NCI-H1048 (cell line): Measurements from ENCODE around the gene RPL31.

Experiments used
- DNase-seq: peaks from one replicate; lab custom pipeline; 2025; lab: John Stamatoyannopoulos, UW

The RPL31 gene

DNA sequence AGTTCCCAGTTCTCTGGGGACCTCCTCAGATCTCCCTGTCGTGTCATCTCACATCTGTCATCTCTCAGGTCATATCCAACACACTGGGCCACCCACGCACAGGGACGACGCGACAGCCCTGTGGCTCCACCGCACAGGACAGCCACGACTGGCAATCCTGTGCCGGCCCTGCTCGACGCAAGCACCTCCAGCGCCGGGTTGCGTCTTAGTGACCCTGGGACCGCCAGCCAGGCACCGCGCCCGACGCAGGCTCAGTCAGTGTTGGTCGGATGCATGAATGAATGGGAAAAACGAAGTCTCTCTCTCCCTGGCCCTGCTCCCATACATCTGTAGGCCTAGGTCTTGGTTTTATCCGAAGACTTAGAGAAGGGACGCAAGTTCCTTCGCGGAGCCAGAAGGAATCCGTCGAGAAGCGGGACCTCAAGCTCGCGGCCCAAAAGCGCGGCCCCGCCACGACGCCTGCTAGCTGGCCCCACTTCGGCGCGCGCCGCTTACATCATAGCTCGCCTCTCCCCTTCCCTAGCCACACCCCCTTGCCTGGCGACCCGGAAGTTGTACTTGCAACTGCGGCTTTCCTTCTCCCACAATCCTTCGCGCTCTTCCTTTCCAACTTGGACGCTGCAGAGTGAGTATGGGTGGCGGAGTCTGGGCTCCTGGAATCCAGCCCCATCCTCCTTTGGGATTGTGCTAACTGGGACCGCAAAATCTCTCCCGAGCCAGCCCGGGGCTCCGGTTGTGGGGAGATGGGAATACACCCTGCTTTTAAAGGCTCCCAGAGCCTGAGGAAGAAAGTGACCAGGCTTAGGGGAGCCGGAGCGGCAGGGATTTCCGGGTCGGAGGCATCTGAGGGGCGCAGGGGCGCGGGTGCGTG lies at the start of gene RPL31:
RPL31 (plus strand) TSS at position 599 of the 871 bp plus-strand sequence. CDS start 413 bp downstream, outside the sequence.
- peak; percentile 84 for DNase-seq

DNA sequence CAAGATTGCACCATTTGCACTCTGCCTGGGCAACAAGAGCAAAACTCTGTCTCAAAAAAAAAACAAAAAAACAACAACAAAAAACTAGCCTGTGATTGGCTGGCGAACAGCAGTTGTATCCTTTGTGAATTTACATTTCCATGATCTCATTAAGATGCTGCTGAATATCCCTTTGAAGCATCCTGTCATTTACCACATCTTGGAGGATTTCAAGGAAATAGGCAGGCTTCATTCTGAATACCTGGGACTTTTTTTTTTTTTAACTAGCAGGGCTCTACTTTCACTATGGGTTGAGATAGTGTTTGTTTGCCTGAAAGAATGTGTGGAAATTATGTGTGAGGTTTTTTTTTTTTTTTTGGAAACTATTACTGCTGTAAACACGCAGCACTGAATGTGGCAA lies 49.6 kb upstream of the RPL31 start:
- no peak for DNase-seq

DNA sequence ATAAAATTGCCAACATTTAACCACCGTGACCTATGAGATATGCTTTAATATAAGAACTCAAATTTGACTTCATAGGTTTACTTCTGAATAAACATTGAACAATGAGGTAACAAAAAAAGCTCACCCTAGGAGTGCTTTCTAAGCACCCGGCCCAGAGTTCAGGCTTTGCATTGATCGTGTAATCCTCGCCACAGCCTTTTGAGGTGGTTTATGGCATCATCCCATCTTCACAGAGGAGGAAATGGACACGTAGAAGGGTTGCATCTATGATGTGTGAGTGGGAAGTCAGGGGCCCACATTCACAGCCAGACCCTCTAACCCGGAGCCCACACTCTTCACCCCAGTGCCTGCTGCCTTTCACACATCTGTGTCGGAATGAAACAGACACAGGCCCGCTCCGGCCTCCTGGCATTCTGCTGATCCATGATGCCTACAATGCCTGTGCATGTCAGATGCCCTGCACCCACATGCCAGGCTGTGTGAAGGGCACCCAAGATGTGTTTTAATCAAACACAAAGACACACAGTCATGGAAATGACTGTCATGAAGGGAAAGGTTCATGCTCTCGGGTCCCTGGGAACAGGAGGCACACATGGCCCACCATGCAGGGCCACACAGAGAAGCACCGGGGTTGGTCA lies 48.6 kb upstream of the RPL31 start:
- no peak for DNase-seq

- no peak for DNase-seq
Observed at GRCh38 chr2:100954044-100954420, 48.1 kb upstream of the RPL31 start.

DNA sequence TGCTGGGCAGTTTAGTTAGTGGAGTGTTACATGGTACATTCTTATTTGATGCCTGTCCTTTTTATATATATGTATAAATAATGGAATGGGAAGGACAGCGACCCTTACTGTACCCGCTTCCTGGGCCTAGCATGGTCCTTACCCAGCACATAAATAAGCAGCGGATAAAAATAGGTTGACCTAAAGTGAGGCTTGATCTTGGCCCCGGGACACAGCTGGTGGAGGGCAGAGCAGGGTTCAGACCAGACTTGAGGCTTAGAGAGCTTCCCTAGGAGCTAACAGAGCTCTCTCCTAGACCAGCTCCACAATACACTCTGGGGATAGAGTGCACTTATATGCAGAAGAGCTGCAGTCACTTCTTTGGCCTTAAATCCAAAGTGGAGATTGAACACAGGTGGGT lies 46.9 kb upstream of the RPL31 start:
- DNase-seq = no peak

DNA sequence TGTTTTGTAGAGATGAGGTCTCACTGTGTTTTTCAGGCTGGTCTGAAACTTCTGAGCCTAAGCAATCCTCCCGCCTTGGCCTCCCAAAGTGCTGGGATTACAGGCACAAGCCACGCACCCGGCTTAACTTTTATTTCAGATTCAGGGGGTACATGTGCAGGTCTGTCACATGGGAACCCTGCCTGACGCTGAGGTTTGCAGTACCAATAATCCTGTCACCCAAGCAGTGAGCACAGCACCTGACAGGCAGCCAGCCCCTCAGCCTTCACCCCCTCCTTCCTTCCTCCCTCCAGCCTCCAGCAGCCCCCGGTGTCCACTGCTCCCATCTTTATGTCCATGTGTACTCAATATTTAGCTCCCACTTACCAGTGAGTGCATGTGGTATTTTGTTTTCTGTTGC lies 46.0 kb upstream of the RPL31 start:
- no peak for DNase-seq

DNA sequence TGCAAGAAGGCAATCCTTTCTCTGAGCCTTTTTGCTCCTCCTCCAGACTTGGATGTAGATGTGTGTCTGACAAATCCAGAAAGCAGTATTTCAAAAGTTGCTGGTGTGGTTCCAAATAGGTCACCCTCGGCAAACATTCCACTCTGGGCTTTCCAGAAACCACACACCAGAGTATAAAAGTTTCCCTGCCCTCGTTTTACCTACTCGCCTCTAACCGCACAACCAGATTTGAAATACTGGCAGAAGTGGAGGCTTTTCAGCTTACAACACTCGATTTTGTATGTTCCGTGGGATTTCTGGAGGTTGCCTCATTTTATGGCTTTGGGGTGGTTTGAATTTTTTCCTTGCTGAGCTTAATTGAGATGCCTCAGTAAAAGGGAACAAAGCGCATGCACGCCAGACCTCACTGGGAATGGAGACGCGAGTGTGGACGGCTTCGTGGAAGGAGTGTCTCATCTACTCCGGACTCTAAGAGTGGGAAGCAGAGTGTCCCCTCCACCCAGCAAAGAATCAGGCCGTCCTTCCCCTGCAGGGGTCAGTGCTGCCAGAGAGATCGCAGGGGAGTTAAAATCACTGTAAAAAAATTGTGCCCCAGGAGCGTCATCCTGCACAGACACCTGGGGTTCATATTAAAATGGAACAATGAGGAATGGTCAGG lies 44.0 kb upstream of the RPL31 start:
- no peak for DNase-seq

GRCh38 chr2:100959225-100959880 lies 42.7 kb upstream of the RPL31 start:
- no peak for DNase-seq

GRCh38 chr2:100960688-100961087 lies 41.4 kb upstream of the RPL31 start:
- DNase-seq = no peak

DNA sequence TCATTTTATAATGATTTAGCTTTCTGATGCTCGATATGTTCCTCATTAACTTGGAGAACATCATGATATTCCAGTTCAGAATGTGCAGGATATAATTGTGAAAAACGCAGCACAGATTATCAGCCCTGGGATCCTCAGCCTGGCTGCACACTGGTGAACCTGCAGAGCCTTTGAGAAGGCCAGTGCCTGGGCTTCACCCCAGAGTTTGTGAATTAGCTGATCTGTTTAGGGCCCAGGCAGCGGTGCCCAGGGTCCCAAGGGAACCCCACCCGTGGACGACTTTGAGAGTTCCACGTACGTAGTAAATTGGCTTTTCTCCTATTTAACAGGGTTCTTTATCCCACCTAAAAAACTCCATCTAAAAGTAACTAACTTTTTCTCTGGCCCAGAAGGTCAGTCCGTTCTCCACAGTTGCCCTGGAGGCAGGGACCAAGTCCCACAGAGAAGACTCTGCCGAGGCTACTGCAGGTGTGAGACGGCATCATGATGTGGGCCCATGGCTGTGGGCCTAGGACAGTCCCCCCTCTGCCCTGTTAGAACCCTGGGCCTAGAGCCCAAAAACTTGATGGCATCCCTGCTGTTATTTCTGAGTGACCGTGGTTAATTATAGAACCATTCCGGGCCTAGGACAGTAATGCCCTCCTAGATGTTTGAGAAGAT lies 39.6 kb upstream of the RPL31 start:
- no peak for DNase-seq

GRCh38 chr2:100963026-100963375 lies 39.1 kb upstream of the RPL31 start:
- DNase-seq = no peak

DNA sequence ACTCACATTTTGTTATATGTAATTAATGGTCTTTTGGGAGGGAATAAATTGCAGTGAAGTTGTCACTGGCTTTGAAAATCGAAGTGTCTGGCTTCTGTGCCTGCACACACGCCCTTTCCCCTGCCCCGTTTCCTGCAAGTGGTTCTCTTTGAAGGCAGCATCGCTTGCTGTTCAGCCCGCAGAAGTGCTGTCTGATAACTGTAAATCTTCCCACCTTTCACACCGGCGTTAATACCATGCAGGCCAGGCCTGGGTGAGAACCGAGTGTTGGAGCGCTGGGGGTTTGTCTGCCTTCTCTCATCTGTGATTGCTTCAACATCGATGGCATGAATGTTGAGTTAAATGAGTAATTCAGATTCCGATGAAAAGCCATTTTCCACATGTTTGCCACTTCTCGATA lies 37.9 kb upstream of the RPL31 start:
- no peak for DNase-seq

DNA sequence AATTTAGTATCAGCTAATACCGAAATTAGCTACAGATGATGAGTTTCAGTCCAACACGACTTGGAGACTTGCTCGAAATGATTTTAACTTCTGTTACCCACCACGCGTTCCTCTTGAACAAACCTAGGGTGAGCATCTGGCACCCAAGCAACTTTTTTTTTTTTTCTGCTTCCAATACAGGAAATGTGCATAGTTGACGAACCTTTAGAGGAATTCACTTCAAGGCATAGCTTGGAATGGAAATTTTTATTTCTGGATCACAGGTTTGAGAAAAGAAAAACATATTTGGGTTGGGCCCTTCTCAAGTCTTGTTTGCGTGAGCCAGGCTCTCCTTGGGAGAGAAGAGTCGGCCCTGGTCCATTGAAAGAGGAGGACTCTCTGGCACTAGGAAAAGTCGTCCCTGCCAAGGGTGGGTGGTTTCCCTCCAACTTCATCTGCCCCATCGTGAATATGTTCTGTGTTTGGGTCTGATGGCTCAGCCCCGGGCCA lies 37.4 kb upstream of the RPL31 start:
- no peak for DNase-seq

- DNase-seq = no peak
Observed at GRCh38 chr2:100965596-100965995, 36.5 kb upstream of the RPL31 start.

DNA sequence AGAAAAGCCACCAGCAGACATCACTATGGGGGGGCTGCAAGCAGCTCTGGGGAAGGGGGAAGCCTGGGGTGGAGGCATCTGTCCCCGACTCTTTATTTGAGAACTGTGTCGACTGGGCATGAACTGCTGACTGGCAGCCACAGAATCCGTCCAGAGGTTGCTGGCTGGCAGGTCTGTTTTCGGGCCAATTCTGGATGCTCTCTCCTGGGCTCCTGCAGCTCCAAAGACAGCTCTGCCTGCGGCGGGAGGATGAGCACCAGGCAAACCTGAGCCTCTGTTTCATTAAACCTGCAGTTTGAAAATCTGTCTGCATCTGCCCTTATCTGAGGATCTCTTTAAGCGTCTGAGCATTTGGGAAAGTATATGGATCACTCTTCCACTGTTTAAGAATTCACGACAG lies 34.4 kb upstream of the RPL31 start:
- DNase-seq = no peak

- DNase-seq = no peak
Observed at GRCh38 chr2:100968146-100969145, 33.6 kb upstream of the RPL31 start.

GRCh38 chr2:100969998-100970397 lies 32.1 kb upstream of the RPL31 start:
- no peak for DNase-seq

GRCh38 chr2:100971221-100971620 lies 30.9 kb upstream of the RPL31 start:
- DNase-seq = no peak

DNA sequence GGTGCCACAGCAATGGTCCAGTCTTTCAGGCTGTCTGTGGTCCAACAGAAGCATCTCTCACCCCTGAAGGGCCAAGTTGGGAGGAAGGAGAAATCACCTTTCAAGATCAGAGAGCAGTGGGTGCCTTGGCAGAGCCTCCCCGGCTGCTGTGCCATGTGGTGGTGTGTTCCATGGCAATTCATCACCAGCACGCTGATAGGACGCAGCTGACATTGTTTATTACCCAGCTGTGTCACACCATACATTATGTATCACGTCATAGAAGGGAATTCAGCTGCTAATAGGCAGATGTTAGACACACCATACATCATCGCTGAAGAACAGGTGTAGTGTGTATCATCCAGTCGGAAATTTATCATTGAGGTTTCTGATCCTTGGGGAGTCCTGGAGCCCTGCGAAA lies 29.6 kb upstream of the RPL31 start:
- DNase-seq = no peak

GRCh38 chr2:100974712-100975520 lies 27.2 kb upstream of the RPL31 start:
- no peak for DNase-seq
